ENCODE measurements around the gene TCERG1.

DNA sequence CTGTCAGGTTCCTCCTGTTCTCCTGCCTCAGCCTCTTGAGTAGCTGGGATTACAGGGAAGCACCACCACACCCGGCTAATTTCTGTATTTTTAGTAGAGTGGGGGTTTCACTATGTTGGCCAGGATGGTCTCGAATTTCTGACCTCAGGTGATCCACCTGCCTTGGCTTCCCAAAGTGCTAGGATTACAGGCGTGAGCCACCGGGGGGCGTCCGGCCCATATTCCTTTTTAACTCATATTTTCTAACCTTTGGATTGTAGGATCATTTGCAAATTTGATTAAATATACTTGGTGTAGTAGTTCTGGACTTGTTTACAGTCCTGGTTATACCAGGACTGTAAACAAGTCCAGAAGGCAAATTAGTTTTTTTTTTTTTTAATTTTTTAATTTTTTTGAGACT, 4.3 kb downstream of the TCERG1 start:
- TF ChIP-seq CTCF (conservative IDR thresholded peaks at IDR 0.05; ENCODE audit: low read depth, low read length) (peak; percentile 44), EZH2 (IDR thresholded peaks at IDR 0.05; ENCODE audit: borderline replicate concordance, low read depth, low read length, poor library complexity, severe bottlenecking) (no peak)
